ENCODE measurements around the gene SLC13A5.

SLC13A5 gene

GRCh38 chr17:6643451-6644125 is 69.6 kb downstream of the SLC13A5 start:
- DNase-seq: no peak
- intact Hi-C loops (cut with DNase I): loop anchor here (10.0 kb wide), 1 partner anchor 169 kb away; no protein-coding TSS in a partner anchor

GRCh38 chr17:6642592-6642991 is 70.6 kb downstream of the SLC13A5 start:
- DNase-seq: no peak
- intact Hi-C loops (cut with DNase I): loop anchor here (10.0 kb wide), 1 partner anchor 168 kb away; no protein-coding TSS in a partner anchor

DNA sequence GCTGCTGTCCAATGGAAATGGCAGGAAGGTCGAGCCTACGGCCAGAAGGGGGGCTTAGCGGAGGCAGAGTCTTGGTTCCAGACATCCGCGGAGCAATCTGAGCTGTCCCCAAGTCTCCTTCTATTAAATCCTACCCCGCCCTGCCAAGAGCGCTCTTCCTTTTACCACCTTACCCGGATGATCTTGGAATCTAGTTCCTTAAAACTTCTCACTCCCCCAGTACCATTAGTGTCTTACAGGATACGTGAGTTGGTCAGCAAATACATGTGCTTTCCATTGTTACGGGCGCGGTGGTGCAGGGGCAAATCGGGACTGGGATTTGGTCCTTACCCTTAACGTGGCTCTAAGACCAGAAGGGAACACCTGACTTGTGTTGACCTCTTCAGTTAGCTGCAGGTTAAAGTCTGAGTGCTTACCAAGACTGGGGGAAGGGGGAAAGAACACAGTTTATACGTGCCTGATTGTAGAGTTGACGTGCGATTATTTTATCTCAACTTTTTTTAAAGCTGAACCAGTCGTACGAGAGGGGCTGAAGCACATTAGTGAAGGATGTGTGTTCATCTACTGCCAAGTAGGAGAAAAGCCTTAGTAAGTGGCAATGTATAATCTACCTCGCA is 71.8 kb downstream of the SLC13A5 start:
- intact Hi-C loops (cut with DNase I): loop anchor here (1.0 to 10.0 kb wide), 2 partner anchors 10 to 167 kb away; partner anchors contain the start of genes C17orf100 and MED31
- no peak for DNase-seq

DNA sequence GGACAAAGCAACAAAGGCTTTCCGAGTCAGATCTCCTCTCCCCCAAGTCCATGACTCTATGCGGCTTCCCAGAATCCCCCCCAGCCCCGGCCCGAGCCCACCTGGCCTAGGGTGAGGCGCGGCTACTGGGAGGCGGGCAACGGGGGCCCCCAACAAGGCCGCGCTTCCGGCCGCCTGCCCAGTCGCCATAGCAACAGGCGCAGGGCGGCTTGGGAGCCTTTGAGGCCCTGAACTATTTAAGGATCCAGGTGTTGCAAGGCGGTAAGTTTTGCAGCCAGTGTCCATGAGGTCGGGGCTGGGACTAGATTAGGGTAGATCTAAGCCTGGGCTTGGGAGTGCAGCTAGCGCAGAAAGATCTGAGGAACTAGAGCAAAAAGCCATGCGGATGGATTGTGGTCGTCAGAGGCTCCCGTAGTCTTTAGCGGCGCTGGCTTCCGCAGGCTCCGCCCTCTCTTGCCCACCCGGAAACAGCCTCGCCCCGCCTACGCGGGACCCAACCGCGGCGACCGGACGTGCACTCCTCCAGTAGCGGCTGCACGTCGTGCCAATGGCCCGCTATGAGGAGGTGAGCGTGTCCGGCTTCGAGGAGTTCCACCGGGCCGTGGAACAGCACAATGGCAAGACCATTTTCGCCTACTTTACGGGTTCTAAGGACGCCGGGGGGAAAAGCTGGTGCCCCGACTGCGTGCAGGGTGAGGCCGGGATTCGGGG is 72.5 kb downstream of the SLC13A5 start, which contains the start of the genes KIAA0753 and TXNDC17:
KIAA0753 (minus strand) TSS at position 176 of the 711 bp plus-strand sequence. CDS start 5,608 bp downstream, outside the sequence.
TXNDC17 (plus strand) TSS at position 525 of the 711 bp plus-strand sequence; CDS start at position 548, 23 bp downstream.
- DNase-seq: peak; percentile 84 to 98 (median 90)
- intact Hi-C loops (cut with DNase I): loop anchor here (1.0 to 10.0 kb wide), 2 partner anchors 11 to 166 kb away; partner anchors contain the start of genes C17orf100 and MED31

- peak in 6 of 10 donors; percentile 27 to 89 (median 54) for DNase-seq
- intact Hi-C loops (cut with DNase I): loop anchor here (10.0 kb wide), 1 partner anchor 165 kb away; no protein-coding TSS in a partner anchor
Measured at GRCh38 chr17:6639586-6640535, 73.3 kb downstream of the SLC13A5 start.

- DNase-seq: peak in 2 of 10 donors; percentile 77 to 87
- intact Hi-C loops (cut with DNase I): no loop called here
Measured at GRCh38 chr17:6639014-6639585, 74.1 kb downstream of the SLC13A5 start.

DNA sequence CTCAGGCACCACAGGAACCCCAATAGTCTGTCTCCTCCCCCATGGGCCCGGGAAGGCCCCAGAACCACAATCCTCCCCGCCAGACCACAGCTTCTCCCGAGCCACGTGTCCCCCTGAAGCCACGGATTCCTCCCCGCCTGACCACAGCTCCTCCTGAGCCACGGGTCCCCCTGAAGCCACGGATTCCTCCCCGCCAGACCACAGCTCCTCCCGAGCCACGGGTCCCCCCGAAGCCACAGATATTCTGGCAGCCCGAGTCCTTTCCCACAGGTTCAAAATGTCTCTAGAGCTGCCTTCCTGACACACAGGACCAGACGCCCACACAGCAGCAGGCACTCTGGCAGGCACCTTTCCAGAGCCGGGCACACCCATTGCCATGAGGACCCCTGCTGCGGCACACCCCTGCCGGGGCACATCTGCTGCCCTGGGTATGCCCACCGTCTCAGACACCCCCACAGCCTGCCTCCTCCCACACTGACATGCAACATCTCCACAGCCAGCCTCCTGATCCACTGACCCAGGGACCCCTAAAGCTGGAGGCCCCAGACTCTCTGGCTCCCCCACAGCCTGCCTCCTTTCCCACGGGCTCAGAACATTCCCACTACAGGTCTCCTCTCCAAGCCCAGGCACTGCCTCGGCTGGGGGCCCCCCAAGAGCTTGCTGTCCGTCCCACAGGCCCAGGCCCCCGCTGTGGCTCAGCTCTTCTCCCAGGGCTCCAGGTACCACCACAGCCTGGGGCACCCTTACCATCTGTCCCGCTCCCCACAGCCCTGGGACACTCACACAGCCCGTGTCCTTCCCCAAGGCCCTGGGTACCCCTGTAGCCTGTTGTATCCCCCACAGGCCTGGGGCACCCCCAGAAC is 74.9 kb downstream of the SLC13A5 start:
- intact Hi-C loops (cut with DNase I): no loop called here
- DNase-seq: peak in 2 of 10 donors; percentile 68 to 78

GRCh38 chr17:6637458-6637840 is 75.7 kb downstream of the SLC13A5 start:
- peak in 1 of 10 donors; percentile 70 for DNase-seq
- intact Hi-C loops (cut with DNase I): no loop called here

DNA sequence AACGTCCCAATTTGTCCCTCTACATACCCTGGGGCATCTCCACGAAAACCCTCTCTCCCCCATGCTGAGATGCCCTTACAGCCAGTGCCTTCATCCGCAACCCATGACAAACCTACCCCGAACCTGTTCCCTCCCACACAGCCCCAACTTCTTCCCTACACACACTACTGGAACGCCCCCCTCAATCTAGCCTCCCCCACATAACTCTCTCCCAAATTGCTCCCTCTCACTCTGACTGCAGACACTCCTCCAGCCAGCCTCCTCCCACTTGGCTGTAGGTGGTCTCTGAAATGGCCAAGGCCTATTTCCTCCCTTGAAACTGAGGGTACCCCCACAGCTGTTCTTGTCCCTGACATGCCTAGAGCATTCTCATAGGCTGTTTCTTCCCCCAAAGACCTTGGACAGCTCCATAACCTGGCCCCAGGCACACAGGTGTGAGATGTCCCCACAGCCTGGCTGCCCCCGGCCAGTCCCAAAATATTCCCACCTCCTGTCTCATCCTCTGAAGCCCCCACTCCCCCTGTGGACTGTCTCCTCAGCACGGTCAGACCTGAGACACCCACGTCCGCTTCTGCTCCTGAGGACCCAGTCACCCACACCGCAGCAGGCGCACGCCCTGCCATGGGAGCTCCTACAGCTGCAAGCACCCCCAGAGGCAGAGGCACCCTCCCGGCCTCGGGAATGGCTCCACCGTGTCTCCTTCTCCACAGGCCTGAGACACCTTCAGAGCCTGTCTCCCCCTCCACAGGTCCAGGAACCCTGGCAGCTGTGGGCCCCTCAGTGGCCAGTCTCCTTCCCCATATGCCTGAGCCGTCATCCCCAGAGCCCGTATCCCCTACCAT is 76.3 kb downstream of the SLC13A5 start:
- intact Hi-C loops (cut with DNase I): no loop called here
- DNase-seq: peak in 3 of 10 donors; percentile 59 to 78 (median 72)

- intact Hi-C loops (cut with DNase I): no loop called here
- DNase-seq: peak in 1 of 10 donors; percentile 35
Measured at GRCh38 chr17:6636105-6636504, 77.1 kb downstream of the SLC13A5 start.

All from posterior cingulate gyrus (tissue), 11 donors.